NCI-H460 (cell line): ENCODE measurements around the gene TJAP1. TPM values are rescaled to one million over a fixed set of nuclear protein-coding genes. Genes with fewer than 3 reads are reported as not detected.

Experiments
- DNase-seq: peaks from one replicate; pipeline ENCODE4 v3.0.0-alpha.2; 2016; ENCODE audit warnings: low read depth; ENCODE audit errors: extremely low read depth
- polyA plus RNA-seq: library from polyadenylated mRNA; depleted of rRNA; stranded (reverse); fragments of >200 nt; gene quantifications from 2 replicates; pipeline ENCODE4 v1.2.3, GENCODE V29; 2014; cell fraction: nucleus; rRNA removed
- total RNA-seq: library from RNA; depleted of rRNA; stranded (reverse); fragments of >200 nt; shearing (Covaris generic); gene quantifications from 2 replicates; pipeline ENCODE4 v1.2.3, GENCODE V29; 2014; rRNA removed

Gene TJAP1, protein sequence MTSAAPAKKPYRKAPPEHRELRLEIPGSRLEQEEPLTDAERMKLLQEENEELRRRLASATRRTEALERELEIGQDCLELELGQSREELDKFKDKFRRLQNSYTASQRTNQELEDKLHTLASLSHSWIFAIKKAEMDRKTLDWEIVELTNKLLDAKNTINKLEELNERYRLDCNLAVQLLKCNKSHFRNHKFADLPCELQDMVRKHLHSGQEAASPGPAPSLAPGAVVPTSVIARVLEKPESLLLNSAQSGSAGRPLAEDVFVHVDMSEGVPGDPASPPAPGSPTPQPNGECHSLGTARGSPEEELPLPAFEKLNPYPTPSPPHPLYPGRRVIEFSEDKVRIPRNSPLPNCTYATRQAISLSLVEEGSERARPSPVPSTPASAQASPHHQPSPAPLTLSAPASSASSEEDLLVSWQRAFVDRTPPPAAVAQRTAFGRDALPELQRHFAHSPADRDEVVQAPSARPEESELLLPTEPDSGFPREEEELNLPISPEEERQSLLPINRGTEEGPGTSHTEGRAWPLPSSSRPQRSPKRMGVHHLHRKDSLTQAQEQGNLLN
- total RNA-seq = 21.2 and 21.3 TPM in 2 replicates
- polyA plus RNA-seq = 43.1 and 57.1 TPM in 2 replicates

DNA sequence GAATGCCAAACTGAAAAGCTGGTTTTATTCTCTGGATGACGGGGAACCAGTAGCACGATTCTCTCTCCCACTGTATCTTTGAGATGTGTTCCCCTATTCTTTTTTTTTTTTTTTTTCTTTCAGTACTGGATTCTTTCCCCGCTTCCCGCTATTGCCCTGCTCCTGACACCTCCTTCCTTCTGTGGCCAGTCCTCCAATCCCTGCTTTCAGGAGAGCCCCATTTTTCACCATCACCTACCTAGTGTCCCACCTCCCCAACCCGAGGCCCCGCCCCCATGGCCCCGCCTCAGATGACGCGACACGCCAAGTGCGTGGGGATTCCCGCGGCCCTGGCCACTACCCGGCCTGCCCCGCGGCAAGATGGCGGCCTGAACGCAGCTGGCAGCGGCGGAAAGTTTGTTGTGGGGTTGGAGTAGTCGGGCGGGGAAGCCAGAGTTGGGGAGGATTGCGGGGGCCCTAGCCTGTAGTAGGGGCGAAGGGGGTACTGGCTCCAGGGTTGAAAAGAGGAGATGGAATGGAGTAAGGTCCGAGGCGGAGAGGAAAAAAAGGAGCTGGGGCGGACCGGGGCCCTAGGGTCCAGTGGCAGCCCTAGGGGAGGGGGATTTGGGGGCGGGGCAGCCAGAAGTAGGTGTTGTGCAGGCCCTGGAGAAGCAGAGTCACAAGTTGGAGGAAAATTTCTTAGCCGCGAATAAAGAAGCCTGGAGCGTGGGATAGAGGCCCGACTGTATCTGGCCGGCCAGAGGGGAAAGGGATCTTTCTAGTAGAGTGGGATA, at the start of gene TJAP1:
TJAP1 (plus strand) TSS at position 336 of the 773 bp plus-strand sequence. CDS start 21,432 bp downstream, outside the sequence.
- peak; percentile 77 for DNase-seq

DNA sequence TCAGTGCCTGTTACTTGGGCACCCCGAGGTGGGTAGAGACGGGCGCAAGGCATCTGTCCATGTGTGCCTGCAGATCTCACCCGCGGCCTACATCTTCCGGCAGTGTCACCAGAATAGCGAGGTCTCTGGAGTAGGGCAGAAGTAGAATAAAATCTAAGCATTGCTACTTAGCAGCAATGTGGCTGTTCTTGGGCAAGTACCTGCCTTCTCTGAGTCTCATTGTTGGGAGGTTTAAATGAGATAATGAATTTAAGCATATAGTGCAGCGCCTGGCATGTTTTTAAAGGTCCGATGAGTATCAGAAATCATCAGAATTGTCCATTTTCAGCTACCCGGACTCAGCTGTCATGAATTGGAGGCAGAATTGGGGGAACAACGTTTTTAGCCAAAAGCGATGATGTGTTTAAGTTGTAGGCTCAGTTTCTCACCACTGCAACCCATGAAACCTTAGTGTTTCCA, 49.2 kb upstream of the TJAP1 start:
- DNase-seq = no peak

DNA sequence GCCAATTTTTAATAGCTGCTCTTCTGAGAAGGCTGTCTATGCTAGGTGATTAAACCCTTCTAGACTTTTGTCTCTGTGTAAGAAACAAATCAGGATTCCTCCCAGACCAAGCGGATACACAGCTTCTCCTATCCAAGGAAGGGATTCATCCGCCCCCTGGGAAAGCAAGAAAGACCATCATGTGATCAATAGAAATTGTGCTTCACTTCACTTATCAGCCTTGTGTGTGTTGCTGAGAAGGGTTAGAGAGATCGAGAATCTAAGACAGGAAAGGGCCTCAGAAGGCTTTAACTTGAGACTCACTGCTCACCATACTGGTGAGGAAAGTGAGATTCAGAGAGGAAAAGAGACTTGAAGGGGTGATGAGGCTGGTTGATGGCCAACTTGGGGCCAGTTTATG, 48.5 kb upstream of the TJAP1 start:
- no peak for DNase-seq

DNA sequence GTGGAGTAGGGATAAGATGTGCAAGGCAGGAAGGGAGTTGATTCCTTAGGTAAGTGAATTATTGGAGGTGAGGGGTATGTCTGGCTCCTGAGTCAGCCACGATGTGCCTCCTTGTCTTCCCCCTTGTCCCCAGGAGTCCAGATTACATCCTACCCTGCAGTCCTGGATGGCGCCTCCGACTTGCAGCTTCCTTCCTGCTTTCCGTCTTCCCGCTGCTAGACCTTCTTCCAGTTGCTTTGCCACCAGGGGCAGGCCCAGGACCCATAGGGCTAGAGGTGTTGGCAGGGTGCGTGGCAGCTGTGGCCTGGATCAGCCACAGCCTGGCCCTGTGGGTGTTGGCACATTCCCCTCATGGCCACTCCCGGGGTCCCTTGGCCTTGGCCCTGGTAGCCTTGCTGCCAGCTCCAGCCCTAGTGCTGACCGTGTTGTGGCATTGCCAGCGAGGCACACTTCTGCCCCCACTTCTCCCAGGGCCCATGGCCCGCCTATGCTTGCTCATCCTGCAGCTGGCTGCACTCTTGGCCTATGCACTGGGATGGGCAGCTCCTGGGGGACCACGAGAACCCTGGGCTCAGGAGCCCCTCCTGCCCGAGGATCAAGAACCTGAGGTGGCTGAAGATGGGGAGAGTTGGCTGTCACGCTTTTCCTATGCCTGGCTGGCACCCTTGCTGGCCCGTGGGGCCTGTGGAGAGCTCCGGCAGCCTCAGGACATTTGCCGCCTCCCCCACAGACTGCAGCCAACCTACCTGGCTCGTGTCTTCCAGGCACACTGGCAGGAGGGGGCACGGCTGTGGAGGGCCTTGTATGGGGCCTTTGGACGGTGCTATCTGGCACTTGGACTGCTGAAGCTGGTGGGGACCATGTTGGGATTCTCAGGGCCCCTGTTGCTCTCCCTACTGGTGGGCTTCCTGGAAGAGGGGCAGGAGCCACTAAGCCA, 45.1 kb upstream of the TJAP1 start:
- no peak for DNase-seq

DNA sequence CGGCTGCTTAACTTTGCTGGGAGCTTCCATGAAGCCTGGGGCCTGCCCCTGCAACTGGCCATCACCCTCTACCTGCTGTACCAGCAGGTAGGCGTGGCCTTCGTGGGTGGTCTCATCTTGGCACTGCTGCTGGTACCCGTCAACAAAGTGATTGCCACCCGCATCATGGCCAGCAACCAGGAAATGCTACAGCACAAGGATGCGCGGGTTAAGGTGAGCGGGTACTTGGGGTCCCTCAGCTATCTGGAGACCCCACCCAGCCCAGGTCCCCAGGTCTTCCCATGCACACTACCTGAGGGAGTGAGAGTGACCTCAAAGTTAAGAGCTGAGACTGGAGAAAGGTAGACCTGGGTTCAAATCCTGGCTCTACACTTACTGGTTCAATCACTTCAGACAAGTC, 44.2 kb upstream of the TJAP1 start:
- no peak for DNase-seq

DNA sequence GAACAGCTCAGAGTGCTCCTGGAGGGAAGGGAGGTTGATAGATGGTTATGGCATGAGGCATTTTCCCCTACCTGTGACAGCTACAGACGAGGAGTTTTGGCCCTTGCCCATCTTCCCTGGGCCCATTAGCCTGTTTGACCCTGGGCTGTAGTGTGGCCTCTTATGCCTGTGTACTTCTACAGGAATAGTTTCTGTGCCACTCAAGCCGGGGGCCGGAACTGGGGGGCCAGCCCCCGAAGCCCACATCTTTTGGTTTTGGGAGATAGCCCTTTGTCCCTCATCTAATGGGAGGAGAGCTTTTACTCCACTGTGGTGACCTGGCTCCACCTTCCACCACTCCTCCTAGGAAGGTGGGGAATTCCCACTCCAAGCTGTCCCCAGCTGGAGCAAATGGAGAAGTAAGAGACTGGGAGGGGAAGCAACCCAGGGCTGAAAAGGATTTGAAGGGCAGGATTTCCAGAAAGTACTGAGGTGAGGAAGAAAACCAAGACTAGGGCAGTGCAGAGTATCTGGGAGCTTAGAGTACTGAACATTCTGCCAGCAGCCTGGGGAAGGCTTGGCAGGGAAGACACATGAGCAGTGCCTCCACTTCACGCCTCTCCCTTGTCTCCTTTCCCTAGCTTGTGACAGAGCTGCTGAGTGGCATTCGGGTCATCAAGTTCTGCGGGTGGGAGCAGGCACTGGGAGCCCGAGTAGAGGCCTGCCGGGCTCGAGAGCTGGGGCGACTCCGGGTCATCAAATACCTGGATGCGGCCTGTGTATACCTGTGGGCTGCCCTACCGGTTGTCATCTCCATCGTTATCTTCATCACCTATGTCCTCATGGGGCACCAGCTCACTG, 43.1 kb upstream of the TJAP1 start:
- DNase-seq = no peak

DNA sequence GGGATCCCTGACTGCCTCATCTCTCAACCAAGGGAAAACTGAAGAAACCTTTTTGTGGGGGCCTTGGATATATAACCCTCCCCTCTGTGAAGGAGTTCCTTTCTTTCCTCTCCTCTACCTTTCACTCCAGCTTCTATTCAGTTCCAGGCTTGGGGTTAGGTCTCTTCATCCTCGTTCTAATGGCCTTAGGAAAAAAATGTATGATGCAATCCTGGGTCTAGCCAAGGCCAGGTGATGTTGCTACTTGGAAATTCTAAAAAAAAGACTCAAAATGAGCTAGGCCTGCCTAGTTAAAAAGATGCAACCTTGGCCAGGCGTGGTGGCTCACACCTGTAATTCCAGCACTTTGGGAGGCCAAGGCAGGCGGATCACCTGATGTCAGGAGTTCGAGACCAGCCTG, 42.4 kb upstream of the TJAP1 start:
- no peak for DNase-seq

DNA sequence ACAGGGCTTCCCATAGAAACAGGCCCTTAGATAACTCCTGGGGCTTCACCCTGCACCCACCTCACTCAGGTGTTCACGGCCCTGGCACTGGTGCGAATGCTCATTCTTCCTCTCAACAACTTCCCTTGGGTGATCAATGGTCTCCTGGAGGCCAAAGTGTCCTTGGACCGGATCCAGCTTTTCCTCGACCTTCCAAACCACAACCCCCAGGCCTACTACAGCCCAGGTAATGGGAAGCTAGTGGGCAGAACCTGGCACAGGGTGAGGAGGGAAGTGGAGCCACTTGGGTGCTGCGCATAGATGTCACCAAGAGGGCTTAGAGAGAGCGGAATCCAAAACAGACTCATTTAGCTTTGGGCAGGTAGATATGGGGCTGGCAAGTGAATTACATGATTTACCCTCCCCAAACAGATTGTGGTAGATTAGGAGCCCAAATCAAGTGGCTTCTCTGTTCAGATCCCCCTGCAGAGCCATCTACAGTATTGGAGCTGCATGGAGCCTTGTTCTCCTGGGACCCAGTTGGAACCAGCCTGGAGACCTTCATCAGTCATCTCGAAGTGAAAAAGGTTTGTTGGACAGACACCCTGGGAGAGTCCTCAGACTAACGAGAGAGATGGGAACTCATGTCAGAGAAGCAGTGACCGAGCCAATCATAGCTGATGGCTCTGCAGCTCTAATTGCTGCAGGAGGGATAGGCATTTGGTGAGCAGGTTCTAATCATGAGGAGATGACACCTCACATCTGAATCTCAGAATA, 41.5 kb upstream of the TJAP1 start:
- DNase-seq = no peak

DNA sequence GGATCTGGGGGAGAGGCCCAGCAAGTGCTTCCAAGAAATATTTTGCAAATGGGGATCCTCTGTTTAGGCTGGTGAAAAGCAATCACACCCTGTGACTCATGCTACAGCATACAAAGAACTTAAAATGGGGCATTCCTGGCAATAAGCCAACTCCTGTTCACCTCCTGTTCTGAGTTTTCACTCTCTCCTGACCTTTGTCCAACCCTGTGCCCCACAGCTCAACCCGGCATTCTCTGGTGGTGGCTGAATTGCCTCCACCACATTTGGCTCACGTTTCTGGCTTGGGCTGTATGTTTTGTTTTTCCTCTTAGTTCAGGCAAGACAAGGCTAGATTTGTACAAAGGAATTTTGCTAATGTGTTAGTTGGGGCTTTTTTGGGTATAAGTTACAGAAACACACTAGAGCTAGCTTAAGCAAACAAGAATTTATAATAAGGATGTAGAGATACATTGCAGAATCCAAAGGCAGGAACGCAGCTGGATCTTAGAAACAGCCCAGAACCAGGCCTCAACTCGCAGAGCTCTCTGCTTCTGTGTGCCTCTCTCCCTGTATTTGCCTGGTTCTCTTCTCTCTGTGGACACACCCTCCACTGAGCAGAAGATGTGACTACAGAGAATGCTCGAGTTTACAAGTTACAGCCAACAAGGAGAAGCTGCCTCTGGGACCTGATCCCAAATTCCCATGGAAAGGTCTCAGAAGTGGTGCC, 40.6 kb upstream of the TJAP1 start:
- DNase-seq = no peak

DNA sequence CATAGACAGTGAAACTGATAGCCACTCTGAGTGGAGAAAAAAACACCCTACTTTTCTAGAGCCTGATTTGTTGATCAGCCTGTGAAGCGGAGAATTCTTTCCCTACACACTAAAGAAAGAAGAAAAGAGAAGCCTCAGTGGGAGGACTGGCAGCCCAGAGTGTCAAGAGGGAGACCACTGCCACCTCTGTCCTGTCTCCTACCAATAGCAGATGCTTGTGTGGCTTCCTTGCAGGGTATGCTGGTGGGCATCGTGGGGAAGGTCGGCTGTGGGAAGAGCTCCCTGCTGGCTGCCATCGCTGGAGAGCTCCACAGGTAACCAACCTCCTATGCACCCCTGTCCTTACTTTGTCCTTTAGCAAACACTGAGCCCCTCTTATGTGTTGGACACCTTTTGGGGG, 39.7 kb upstream of the TJAP1 start:
- DNase-seq = no peak

DNA sequence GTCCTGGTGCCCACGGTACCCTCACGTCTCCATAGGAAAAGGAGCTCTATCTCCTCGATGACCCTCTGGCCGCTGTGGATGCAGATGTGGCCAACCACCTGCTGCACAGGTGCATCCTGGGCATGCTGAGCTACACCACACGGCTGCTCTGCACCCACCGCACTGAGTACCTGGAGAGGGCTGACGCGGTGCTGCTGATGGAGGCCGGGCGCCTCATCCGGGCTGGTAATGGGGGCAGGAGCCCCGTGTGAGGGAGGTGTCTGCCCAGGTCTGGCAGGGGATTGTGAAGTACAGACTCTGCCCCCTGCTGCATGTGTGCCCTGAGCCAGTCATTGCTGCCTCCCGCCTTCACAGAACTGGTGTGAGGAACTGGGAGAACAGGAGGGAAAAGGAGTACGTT, 34.4 kb upstream of the TJAP1 start:
- DNase-seq = no peak

DNA sequence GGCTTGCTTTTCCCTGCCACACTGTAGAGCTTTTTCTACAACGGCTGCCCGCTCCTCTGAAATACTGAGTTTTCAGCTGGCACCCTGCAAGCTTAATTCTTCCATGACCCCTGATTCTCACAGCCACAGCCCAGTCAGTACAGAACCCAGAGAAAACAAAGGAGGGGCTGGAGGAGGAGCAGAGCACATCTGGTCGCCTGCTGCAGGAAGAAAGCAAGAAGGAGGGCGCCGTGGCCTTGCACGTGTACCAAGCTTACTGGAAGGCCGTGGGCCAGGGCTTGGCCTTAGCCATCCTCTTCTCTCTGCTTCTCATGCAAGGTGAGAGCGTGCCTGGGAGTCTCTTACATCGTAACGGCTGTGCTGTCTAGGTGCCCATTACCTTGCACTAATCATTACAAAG, 33.3 kb upstream of the TJAP1 start:
- DNase-seq = no peak

DNA sequence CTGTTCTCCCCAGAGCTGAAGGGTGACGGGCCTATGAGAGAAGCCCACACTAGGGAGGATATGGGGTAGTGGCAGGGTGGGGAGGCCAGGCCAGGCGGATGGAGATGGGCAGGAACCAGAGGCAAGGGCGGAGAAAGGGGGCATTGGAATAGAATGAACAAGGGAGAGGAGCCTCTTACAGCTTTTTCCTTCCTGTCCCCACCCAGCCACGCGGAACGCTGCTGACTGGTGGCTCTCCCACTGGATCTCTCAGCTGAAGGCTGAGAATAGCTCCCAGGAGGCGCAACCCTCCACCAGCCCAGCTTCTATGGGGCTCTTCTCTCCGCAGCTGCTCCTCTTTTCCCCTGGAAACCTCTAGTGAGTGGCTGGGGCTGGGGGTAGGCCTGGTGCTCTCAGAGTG, 32.8 kb upstream of the TJAP1 start:
- no peak for DNase-seq

DNA sequence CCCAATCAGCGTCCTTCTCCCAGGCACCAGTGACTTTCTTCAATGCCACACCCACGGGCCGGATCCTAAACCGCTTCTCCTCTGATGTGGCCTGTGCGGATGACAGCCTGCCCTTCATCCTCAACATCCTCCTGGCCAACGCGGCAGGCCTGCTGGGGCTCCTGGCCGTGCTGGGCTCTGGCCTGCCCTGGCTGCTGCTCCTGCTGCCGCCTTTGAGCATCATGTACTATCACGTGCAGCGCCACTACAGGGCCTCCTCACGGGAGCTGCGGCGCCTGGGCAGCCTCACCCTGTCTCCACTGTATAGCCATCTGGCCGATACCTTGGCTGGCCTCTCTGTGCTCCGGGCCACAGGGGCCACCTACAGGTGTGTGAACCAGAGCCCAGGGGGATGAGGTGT, 31.8 kb upstream of the TJAP1 start:
- no peak for DNase-seq

DNA sequence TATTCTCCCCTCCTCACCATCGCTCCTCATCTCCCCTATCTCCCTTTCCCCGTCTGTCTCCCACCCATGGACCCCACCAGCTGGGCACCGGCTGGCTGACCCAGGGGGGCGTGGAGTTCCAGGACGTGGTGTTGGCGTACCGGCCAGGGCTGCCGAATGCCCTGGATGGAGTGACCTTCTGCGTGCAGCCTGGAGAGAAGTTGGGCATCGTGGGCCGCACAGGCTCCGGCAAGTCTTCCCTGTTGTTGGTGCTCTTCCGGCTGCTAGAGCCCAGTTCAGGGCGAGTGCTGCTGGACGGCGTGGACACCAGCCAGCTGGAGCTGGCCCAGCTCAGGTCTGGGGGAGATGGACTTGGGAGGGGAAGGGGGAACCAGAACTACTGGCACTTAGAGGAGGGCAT, 29.8 kb upstream of the TJAP1 start:
- no peak for DNase-seq

DNA sequence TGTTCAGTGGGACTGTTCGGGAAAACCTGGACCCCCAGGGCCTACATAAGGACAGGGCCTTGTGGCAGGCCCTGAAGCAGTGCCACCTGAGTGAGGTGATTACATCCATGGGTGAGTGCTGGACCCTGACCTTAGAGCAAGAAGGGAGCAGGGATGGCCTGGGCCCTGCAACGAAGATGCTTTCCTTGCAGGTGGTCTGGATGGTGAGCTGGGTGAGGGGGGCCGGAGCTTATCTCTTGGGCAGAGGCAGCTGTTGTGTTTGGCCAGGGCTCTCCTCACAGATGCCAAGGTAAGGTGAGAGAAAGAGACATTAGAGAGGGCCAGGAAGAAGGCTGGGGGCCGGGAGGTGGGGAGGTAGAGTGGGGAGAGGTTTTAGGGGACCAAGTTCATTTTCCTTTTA, 28.5 kb upstream of the TJAP1 start:
- DNase-seq = no peak

DNA sequence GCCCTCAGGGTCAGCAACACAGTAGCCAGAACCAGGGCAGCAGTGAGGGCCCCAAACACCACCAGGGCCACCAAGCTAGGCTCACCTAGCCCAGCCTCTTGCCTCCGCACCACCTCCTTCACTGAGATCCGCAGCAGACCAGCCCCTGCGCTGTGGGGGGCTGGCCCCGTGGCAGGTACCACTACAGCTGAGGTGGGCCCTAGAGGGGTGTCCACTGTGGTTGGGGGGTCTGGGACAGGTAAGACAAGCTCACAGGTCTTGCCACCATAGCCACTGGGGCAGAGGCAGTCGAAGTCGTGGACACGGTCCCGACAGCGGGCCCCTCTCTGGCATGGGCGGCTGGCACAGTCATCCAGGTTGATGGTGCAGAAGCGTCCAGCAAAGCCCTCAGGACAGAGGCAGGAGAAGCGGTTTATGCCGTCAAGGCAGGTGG, 26.7 kb upstream of the TJAP1 start:
- no peak for DNase-seq

DNA sequence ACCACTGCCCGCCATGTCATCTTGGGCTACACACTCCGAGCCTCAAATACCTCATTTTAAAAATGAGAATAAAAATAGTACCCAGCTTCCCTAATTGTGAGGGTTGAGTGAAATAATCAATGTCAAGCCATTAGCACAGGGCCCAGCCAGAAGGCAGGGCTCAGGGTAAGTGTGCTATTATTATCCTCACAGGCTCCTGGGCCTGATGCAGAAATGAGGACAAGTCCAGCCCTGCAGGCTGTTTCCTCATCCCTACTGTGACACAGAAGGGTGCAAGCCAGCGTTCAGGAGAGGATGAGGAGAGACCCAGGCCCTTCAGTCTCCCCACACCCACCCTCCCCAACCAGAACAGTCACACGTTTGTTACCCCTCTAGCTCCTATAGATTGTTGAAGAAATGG, 26.0 kb upstream of the TJAP1 start:
- no peak for DNase-seq
